HUES6 (cell line): ENCODE results near the gene MDFIC2.
"Not testable (repeated sequence)": the region's sequence is repeated elsewhere in the genome, so short reads cannot be mapped to it uniquely, and the experiment has no call there.

Experiments used
- H3K27ac ChIP-seq: 2 replicates; pipeline ENCODE4 v1.7.0; 2013; ENCODE audit warnings: low read depth, mild to moderate bottlenecking, low read length, inconsistent platforms
- H3K27me3 ChIP-seq: 2 replicates; pipeline ENCODE4 v1.6.1; 2013; ENCODE audit warnings: low read length; ENCODE audit not compliant: control insufficient read depth, insufficient read depth
- H3K36me3 ChIP-seq: 2 replicates; pipeline ENCODE4 v1.6.1; 2013; ENCODE audit warnings: low read length; ENCODE audit not compliant: control insufficient read depth, insufficient read depth
- H3K4me1 ChIP-seq: 2 replicates; pipeline ENCODE4 v1.6.1; 2013; ENCODE audit warnings: low read length; ENCODE audit not compliant: control insufficient read depth, insufficient read depth
- H3K4me3 ChIP-seq: 2 replicates; pipeline ENCODE4 v1.5.1; 2013; ENCODE audit warnings: low read depth, low read length
- H3K9ac ChIP-seq: one replicate; pipeline ENCODE4 v1.6.1; 2013; ENCODE audit warnings: mild to moderate bottlenecking, low read length
- H3K9me3 ChIP-seq: 2 replicates; pipeline ENCODE4 v1.6.1; 2013; ENCODE audit warnings: low read depth, low read length; ENCODE audit not compliant: control insufficient read depth, insufficient read depth

The MDFIC2 gene

GRCh38 chr3:70231266-70231701 is 81.2 kb downstream of the MDFIC2 start:
- H3K36me3 ChIP-seq = no peaks in the 10 kb centered on the region

GRCh38 chr3:70227437-70227836 is 85.0 kb downstream of the MDFIC2 start:
- H3K9ac ChIP-seq = no peak overlapping the region
- H3K4me3 ChIP-seq = no peak overlapping the region
- H3K27me3 ChIP-seq = no peaks in the 10 kb centered on the region; the same call in 1 of the 2 replicates
- H3K36me3 ChIP-seq = no peaks in the 10 kb centered on the region
- H3K27ac ChIP-seq = no peak overlapping the region
- peaks cover 3% of the 10 kb centered on the region for H3K4me1 ChIP-seq
- H3K9me3 ChIP-seq = no peaks in the 10 kb centered on the region

More at GRCh38 chr3:70231266-70231701, 81.2 kb downstream of the MDFIC2 start:
- H3K4me3 ChIP-seq = no peak overlapping the region
- H3K27me3 ChIP-seq = no peaks in the 10 kb centered on the region; the same call in 1 of the 2 replicates
- no peak overlapping the region for H3K27ac ChIP-seq
- no peaks in the 10 kb centered on the region for H3K9me3 ChIP-seq
- H3K9ac ChIP-seq = no peak overlapping the region
- H3K4me1 ChIP-seq = peaks cover 3% of the 10 kb centered on the region

- no peaks in the 10 kb centered on the region for H3K9me3 ChIP-seq
- no peaks in the 10 kb centered on the region for H3K27me3 ChIP-seq
- H3K27ac ChIP-seq = no peak overlapping the region
- no peak overlapping the region for H3K9ac ChIP-seq
- H3K36me3 ChIP-seq = no peaks in the 10 kb centered on the region
- H3K4me3 ChIP-seq = no peak overlapping the region
- no peaks in the 10 kb centered on the region for H3K4me1 ChIP-seq
Measured at GRCh38 chr3:70225146-70225545, 87.3 kb downstream of the MDFIC2 start.

- H3K27ac ChIP-seq = no peak overlapping the region
- no peaks in the 10 kb centered on the region for H3K9me3 ChIP-seq
- no peak overlapping the region for H3K4me3 ChIP-seq
- H3K27me3 ChIP-seq = no peaks in the 10 kb centered on the region
- H3K9ac ChIP-seq = no peak overlapping the region
- H3K4me1 ChIP-seq = no peaks in the 10 kb centered on the region
- H3K36me3 ChIP-seq = no peaks in the 10 kb centered on the region
Measured at GRCh38 chr3:70224337-70224736, 88.1 kb downstream of the MDFIC2 start.

DNA sequence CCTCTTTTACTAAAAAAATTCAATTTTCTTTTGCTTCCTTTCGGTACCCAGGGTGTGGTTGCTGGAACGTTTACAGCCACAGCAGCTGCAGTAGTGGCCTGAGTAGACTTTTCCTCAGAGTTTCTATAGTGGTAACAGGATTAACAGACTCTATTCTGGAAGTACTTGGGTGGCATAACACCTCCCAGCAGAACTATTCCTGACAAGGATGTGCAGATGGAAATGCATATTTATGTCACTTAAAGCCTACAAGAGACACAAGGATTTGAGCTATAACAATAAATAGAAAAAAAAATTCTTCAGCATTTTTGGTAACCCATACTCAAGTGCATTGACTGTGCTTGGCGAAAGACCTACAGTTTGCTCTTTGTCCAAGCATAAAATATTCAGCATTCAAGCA is 94.0 kb downstream of the MDFIC2 start:
- Histone ChIP-seq H3K27ac (no peak overlapping the region), H3K27me3 (no peaks in the 10 kb centered on the region), H3K9ac (no peak overlapping the region), H3K9me3 (no peaks in the 10 kb centered on the region), H3K36me3 (no peaks in the 10 kb centered on the region), H3K4me3 (no peak overlapping the region), H3K4me1 (no peaks in the 10 kb centered on the region)

- not testable (repeated sequence) for H3K27me3 ChIP-seq, H3K9ac ChIP-seq, H3K4me1 ChIP-seq, H3K9me3 ChIP-seq, H3K36me3 ChIP-seq, H3K4me3 ChIP-seq, H3K27ac ChIP-seq
Measured at GRCh38 chr3:70211274-70211673, 101.2 kb downstream of the MDFIC2 start.

DNA sequence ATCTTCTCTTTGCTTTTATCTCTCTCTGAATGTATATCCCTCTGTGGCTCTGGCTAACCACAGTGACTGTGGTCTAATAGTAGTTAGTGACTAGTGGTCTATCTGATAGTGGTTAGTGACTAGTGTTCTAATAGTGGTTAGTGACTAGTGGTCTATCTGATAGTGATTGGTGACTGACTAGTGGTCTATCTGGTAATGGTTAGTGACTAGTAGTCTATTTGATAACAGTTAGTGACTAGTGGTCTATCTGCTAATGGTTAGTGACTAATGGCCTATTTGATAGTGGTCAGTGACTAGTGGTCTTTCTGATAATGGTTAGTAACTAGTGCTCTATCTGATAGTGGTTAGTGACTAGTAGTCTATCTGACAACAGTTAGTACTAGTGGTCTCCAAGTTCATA is 110.5 kb downstream of the MDFIC2 start:
- H3K9me3 ChIP-seq = no peaks in the 10 kb centered on the region
- H3K4me1 ChIP-seq = no peaks in the 10 kb centered on the region
- H3K36me3 ChIP-seq = no peaks in the 10 kb centered on the region
- no peak overlapping the region for H3K27ac ChIP-seq
- no peaks in the 10 kb centered on the region for H3K27me3 ChIP-seq
- H3K9ac ChIP-seq = no peak overlapping the region
- no peak overlapping the region for H3K4me3 ChIP-seq

DNA sequence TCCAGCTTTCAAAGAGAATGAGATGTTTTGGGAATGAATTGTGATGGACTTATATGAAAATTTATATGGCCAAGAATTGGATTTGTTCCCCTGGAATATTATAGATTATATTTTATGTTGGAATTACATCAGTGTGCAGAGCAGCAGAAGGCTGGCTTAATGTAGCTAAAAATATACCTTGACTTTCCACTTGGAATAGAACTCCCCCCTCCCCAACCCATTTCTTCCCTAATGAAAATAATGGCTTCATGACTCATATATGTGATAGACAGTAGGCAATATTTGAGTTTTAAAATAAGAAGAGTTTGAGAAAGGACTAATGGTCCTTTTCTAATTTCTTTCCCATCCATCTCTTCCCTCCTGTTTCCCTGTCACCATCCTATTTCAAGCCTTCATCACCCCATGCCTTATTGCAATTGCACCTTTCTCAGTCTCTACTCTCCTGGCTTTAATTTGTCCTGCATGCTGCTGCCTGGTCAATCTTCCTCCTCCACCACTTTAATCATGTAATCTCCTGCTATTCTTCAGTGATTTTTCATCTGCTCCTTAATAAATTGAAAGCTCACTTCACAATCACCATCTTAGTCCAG is 122.5 kb downstream of the MDFIC2 start:
- no peaks in the 10 kb centered on the region for H3K4me1 ChIP-seq
- H3K27me3 ChIP-seq = no peaks in the 10 kb centered on the region
- no peaks in the 10 kb centered on the region for H3K36me3 ChIP-seq
- H3K9me3 ChIP-seq = no peaks in the 10 kb centered on the region
- no peak overlapping the region for H3K9ac ChIP-seq
- no peak overlapping the region for H3K27ac ChIP-seq
- no peak overlapping the region for H3K4me3 ChIP-seq

GRCh38 chr3:70186221-70186620 is 126.2 kb downstream of the MDFIC2 start:
- no peak overlapping the region for H3K27ac ChIP-seq
- no peaks in the 10 kb centered on the region for H3K9me3 ChIP-seq
- no peak overlapping the region for H3K4me3 ChIP-seq
- H3K36me3 ChIP-seq = no peaks in the 10 kb centered on the region
- peaks cover 23% of the 10 kb centered on the region for H3K4me1 ChIP-seq
- H3K27me3 ChIP-seq = no peaks in the 10 kb centered on the region
- no peak overlapping the region for H3K9ac ChIP-seq

DNA sequence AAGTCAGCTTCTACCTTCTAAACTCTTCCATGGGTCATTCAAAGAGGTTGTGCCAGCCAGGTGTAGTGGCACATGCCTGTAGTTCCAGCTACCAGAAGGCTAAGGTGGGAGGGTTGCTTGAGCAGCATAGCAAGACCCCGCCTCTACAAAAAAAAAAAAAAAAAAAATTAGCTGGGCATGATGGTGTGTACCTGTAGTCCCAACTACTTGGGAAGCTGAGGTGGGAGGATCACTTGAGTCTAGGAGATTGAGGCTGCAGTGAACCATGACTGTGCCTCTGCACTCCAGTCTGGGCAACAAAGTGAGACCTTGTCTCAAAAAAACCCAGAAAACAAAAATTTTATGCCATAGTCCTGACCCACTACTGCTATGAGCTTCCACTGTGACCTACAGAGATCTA is 126.8 kb downstream of the MDFIC2 start:
- no peaks in the 10 kb centered on the region for H3K9me3 ChIP-seq
- H3K4me1 ChIP-seq = peaks cover 27% of the 10 kb centered on the region
- no peak overlapping the region for H3K9ac ChIP-seq
- H3K27ac ChIP-seq = no peak overlapping the region
- no peaks in the 10 kb centered on the region for H3K27me3 ChIP-seq
- no peaks in the 10 kb centered on the region for H3K36me3 ChIP-seq
- H3K4me3 ChIP-seq = no peak overlapping the region

DNA sequence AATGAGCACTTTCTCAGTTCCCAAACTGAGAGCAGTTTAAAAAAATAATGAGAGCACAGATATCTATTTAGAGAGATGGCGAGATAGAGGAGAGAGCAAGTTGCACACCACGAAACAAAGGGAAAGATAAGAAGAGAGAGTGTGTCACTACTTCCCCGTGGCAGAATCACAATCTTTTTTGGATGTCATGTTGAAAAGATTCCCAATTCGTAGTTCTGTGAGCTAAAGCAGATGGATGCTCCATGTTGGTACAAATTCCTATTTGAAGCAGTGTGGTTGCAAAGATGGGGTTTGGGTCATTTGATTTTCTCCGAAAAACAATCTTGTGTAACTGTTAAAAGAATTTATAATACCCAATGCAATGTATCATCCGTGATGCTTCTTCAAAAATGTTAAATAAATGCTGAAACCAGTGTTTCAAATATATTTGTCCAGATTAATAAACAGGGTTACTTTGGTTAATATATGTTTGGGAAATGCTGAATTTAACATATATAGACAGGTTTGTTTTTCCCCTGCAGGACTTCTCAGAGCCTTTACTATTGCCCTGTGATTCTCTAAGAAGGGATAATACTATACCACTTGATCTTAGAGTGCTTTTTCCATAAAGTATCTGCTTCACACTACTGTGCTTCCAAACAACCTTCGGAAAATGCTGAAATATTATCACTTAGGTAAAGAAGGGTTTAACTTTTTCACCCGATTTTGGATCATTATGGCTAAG is 128.5 kb downstream of the MDFIC2 start:
- H3K4me1 ChIP-seq = peaks cover 27% of the 10 kb centered on the region
- no peaks in the 10 kb centered on the region for H3K9me3 ChIP-seq
- H3K27ac ChIP-seq = no peak overlapping the region
- H3K36me3 ChIP-seq = no peaks in the 10 kb centered on the region
- no peak overlapping the region for H3K4me3 ChIP-seq
- H3K9ac ChIP-seq = no peak overlapping the region
- H3K27me3 ChIP-seq = no peaks in the 10 kb centered on the region
